GM21529 (cell line): Measurements from ENCODE around the gene ATP6V1E1.

Source experiments
- ATAC-seq: cut with Tn5 transposase; IDR thresholded peaks from one replicate; pipeline ENCODE4 v1.9.1; 2021; ENCODE audit not compliant: unreplicated experiment

The ATP6V1E1 gene

GRCh38 chr22:17548756-17549035, 79.9 kb downstream of the ATP6V1E1 start:
- ATAC-seq: no peak

GRCh38 chr22:17548010-17548755, 80.4 kb downstream of the ATP6V1E1 start:
- ATAC-seq: no peak

GRCh38 chr22:17542452-17542851, 86.1 kb downstream of the ATP6V1E1 start:
- ATAC-seq: no peak
